SK-MEL-5 (cell line): ENCODE measurements around the gene LDLRAD3. TPM values are rescaled to one million over a fixed set of nuclear protein-coding genes. Genes with fewer than 3 reads are reported as not detected.
"Not testable (repeated sequence)": the region's sequence is repeated elsewhere in the genome, so short reads cannot be mapped to it uniquely, and the experiment has no call there.

Experiments
- DNase-seq: peaks from one replicate; pipeline ENCODE4 v3.0.0-alpha.2; 2016; ENCODE audit warnings: low read depth, low spot score
- in situ Hi-C: cut with HindIII; loops from 2 replicates; pipeline ENCODE4 v1.10.0; 2016; ENCODE audit warnings: low sequenced_read_pairs, high pct_unique_total_duplicates, low pct_unique_long_range_greater_than_20kb
- total RNA-seq: library from RNA; depleted of rRNA; stranded (reverse); fragments of >200 nt; shearing (Covaris generic); gene quantifications from 2 replicates; pipeline ENCODE4 v1.2.3, GENCODE V29; 2014

Gene LDLRAD3
- total RNA-seq, 1 experiment from 2014 or later: 28.6 TPM

DNA sequence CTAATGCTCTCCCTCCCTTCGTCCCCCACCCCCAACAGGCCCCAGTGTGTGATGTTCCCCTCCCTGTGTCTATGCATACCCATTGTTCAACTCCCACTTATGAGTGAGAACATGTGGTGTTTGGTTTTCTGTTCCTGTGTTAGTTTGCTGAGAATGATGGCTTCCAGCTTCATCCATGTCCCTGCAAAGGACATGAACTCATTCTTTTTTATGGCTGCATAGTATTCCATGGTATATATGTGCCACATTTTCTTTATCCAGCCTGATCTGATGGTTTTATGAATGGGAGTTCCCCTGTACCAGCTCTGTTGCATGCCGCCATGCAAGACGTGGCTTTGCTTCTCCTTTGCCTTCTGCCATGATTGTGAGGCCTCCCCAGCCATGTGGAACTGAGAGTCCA, 102.1 kb downstream of the LDLRAD3 start:
- in situ Hi-C loops: not testable (repeated sequence)

GRCh38 chr11:36046932-36047331, 103.1 kb downstream of the LDLRAD3 start:
- in situ Hi-C loops: no loop called here
- DNase-seq: no peak

More for the DNA sequence above, 102.1 kb downstream of the LDLRAD3 start:
- not testable (repeated sequence) for DNase-seq

- no peak for DNase-seq
- in situ Hi-C loops: no loop called here
Measured at GRCh38 chr11:36047344-36047743, 103.5 kb downstream of the LDLRAD3 start.

GRCh38 chr11:36048496-36049247, 104.8 kb downstream of the LDLRAD3 start:
- in situ Hi-C loops: no loop called here
- no peak for DNase-seq

GRCh38 chr11:36051235-36052144, 107.6 kb downstream of the LDLRAD3 start:
- in situ Hi-C loops: no loop called here
- no peak for DNase-seq

DNA sequence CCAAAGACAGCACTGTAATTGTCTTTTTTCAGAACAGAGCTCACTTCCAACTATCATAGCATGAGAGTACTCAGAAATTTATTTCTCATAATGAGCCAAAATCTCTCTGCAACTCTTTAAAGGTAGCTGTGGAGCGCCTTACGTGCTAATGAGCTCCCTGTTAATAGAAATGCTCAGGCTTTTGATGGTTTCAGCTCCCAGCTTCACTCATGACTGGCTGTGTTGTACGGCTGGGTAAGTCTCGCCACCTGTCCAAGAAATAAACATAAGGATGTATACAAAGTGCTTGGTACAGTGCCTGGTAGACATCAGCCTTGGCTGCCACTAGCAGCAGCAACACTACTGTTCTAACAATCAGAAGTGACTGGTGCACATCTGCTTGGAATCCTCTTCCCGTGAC, 109.4 kb downstream of the LDLRAD3 start:
- in situ Hi-C loops: no loop called here
- no peak for DNase-seq

DNA sequence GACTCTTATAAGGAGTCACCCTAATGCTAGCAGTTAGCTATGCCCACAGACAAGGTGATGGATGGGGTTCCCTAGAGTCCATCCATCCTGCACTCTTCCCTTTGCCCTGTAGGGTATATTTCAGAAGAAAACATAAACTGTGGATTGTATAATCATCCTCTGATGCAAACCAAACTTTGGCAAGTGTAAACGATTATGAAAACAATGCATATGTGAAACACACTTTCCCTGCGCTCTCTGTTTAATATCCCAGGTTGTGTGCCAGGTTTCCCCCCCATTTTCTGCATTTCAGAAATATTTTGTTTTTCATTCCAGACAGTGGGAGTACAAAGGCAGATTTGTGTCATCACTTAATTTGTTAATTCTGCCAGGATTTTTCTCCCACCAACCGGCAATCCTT, 110.0 kb downstream of the LDLRAD3 start:
- DNase-seq: no peak
- in situ Hi-C loops: no loop called here

- no peak for DNase-seq
- in situ Hi-C loops: no loop called here
Measured at GRCh38 chr11:36054628-36055027, 110.8 kb downstream of the LDLRAD3 start.

GRCh38 chr11:36056160-36056751, 112.4 kb downstream of the LDLRAD3 start:
- in situ Hi-C loops: no loop called here
- DNase-seq: peak; percentile 79

- in situ Hi-C loops: no loop called here
- no peak for DNase-seq
Measured at GRCh38 chr11:36057379-36058042, 113.6 kb downstream of the LDLRAD3 start.

DNA sequence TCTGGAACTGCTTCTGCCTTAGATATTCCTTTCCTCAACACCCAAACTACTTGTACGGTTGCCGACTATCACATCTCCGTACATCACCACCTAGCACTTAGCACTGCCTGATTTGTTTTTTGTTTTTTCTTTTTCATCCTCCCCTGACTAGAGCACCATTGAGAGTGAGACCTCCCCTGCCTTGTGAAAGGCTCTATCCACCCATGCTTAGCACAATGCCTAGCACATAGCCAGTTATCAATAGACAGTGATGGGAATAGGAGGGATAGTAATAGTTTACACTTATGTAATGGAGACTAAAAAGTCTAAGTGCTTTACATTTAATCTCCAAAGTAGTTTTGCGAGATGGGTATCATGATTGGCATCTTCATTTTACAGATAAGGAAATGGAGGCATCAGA, 115.8 kb downstream of the LDLRAD3 start:
- in situ Hi-C loops: no loop called here
- no peak for DNase-seq

DNA sequence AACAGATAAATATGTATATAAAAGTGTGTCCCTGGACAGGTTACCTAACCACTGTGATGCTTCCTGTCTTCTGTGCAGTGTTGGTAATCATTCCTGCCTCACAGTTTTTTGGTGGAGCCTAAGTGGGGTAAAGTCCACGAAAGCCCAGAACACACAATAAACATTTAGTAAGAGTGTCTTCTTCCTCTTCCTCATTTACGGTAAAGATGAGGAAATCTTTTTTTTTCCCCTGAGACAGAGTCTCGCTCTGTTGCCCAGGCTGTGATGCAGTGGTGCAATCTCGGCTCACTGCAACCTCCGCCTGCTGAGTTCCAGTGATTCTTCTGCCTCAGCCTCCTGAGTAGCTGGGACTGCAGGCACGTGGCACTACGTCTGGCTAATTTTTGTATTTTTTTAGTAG, 117.1 kb downstream of the LDLRAD3 start:
- no peak for DNase-seq
- in situ Hi-C loops: no loop called here

DNA sequence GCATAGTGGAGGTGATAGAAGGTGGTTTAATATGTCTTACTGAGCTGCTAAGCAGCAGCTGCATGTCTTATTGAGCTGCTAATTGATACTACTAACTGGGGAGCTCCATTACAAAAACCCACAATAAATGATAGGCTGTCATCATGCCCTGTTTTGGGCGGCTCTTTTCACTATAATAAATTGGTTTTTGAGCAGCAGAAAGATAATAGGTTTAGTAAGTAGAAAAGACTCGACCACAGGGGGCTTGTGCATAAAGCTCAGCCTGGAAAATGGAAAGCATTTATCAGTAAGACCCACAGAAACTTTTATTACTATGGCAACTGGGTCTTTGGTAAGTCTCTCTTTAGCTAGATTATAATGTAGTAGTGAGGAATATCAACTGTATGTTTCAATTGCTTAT, 117.6 kb downstream of the LDLRAD3 start:
- in situ Hi-C loops: no loop called here
- DNase-seq: no peak

DNA sequence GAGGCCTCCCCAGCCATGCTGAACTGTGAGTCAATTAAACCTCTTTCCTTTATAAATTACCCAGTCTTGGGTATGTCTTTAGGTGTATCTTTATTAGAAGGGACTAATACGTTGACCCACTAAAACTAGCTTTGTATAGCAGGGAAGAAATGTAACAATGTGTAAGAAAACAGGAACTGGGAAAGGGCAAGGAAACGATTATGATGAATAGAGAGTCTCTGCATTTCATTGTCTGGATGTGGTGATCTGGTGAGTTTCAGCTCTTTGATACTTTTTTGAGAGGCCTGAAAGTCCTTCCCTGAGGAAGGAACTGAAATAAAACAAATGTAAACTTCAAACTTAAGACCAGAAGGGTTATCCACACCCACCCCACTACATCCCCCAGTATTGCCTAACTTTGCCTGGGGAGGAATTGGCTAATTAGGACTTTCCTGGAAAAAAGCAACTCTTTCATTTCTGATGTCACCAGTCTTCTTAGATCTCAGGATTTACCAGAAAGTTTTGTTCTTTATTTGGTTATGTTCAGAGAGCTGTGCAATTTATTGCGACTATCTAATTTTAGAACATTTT, 119.0 kb downstream of the LDLRAD3 start:
- in situ Hi-C loops: no loop called here
- DNase-seq: peak; percentile 50

GRCh38 chr11:36065436-36065835, 121.6 kb downstream of the LDLRAD3 start:
- DNase-seq: no peak
- in situ Hi-C loops: no loop called here

DNA sequence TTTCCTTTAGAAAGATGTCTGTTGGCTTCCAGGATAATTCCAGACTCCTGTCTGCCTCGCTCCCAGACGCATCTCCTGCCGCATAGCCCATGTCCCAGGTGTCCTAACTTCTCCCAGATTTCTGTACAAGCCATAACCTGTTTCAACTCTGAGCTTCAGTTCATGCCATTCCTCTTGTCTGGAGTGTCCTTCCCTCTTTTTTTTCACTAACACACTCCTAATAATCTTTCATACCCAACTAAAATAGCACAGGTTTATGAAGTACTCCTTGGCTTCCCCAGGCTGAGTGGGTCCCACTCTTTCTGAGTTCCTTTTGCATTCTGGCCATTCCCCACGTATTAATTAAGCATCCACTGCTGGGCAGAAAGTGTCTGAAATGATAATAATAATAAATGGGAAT, 123.0 kb downstream of the LDLRAD3 start:
- DNase-seq: no peak
- in situ Hi-C loops: no loop called here

DNA sequence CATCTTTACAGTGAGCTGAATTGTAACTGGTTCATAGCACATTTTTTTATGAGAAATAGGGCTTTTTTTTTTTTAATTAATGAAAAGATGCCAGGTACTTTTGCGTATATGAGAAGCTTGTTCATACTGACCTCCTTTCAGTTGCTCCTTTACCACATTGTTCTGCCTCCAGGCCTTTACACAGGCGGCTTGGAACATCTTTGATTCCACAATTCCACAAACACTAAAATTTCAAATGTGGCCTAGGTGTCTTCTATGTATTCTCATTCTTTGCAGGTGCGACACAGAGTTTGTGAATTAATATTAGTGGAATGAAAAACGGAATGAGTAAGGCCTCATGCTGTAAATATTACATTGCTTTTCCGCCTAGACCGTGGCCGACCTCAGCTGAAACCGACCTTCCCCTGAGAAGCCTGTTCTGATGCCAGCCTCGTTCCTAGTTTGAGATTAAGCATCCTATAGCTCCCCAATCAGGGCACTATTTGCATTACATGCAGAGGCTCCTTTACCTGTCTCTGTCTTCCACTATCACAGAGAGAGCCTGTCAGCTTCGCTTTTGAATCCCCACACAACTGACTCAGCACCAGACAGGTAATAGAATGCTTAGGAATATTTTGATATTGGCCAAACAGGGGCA, 125.8 kb downstream of the LDLRAD3 start:
- in situ Hi-C loops: no loop called here
- peak; percentile 11 for DNase-seq
